Duodenal mucosa (tissue), 2 donors: Measurements from ENCODE around the gene FBXL3.
A peak's percentile ranks its signal among the peaks of the same experiment; 100 is the strongest.
"Not testable (repeated sequence)": the region's sequence is repeated elsewhere in the genome, so short reads cannot be mapped to it uniquely, and the experiment has no call there.

Source experiments
- H3K27ac ChIP-seq: one replicate; pipeline ENCODE4 v1.7.0; 2013; ENCODE audit warnings: low read depth, low read length
- H3K27me3 ChIP-seq, 2 donors: one replicate each; pipeline ENCODE4 v1.7.0; 2013; ENCODE audit warnings: low read length in 2 of 2, control low read depth in 1 of 2; ENCODE audit not compliant: insufficient read depth in 2 of 2, control insufficient read depth in 1 of 2
- H3K36me3 ChIP-seq, 2 donors: one replicate each; pipeline ENCODE4 v1.7.0; 2013; ENCODE audit warnings: low read length in 2 of 2, control low read depth in 1 of 2; ENCODE audit not compliant: insufficient read depth in 2 of 2, control insufficient read depth in 1 of 2
- H3K4me1 ChIP-seq, 2 donors: one replicate each; pipeline ENCODE4 v1.7.0; 2013; ENCODE audit warnings: low read length in 2 of 2, control low read depth in 1 of 2; ENCODE audit not compliant: insufficient read depth in 2 of 2, control insufficient read depth in 1 of 2
- H3K4me3 ChIP-seq, 2 donors: one replicate each; pipeline ENCODE4 v1.7.0; 2013; ENCODE audit warnings: low read length in 2 of 2, low read depth in 1 of 2
- H3K9ac ChIP-seq, 2 donors: one replicate each; pipeline ENCODE4 v1.7.0; 2013; ENCODE audit warnings: low read length in 2 of 2, low read depth in 1 of 2
- H3K9me3 ChIP-seq, 2 donors: one replicate each; pipeline ENCODE4 v1.7.0; 2013; ENCODE audit warnings: low read length in 2 of 2, control low read depth in 1 of 2; ENCODE audit not compliant: control insufficient read depth in 1 of 2

The FBXL3 gene

GRCh38 chr13:77028202-77028601, 1.2 kb upstream of the FBXL3 start:
- no peak overlapping the region for H3K27ac ChIP-seq

GRCh38 chr13:77026255-77026860, 601 bp downstream of the FBXL3 start:
- Histone ChIP-seq H3K4me3 (peak overlapping the region; percentile 90 to 94), H3K4me1 (peaks cover 20 to 33% of the 10 kb centered on the region in 2 donors), H3K9ac (peak overlapping the region; percentile 88 to 89), H3K27ac (peak overlapping the region; percentile 100), H3K36me3 (peaks cover 0 to 3% of the 10 kb centered on the region in 2 donors), H3K9me3 (no peaks in the 10 kb centered on the region), H3K27me3 (no peaks in the 10 kb centered on the region)

More at GRCh38 chr13:77028202-77028601, 1.2 kb upstream of the FBXL3 start:
- Histone ChIP-seq H3K4me3 (no peak overlapping the region), H3K9ac (no peak overlapping the region), H3K27me3 (no peaks in the 10 kb centered on the region), H3K9me3 (no peaks in the 10 kb centered on the region), H3K4me1 (peaks cover 10 to 22% of the 10 kb centered on the region in 2 donors), H3K36me3 (no peaks in the 10 kb centered on the region)

DNA sequence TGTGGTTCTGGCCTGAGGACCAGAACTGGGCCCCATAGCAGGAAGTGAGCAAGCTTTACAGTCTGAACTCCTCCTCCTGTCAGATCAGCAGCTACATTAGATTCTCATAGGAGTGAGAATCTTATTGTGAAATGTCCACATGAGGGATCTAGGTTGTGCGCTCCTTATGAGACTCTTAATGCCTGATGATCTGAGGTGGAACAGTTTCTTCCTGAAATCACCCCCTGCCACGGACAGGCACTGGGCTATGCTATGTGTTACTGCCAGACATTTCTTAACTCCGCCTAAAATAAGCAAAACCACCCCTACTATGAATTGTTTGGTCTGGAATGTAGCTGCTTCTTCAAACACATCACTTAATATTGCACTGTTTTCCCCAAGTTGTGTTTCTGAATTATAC, 4.6 kb downstream of the FBXL3 start:
- Histone ChIP-seq H3K9me3 (no peaks in the 10 kb centered on the region), H3K36me3 (peaks cover 5 to 11% of the 10 kb centered on the region in 2 donors), H3K27me3 (no peaks in the 10 kb centered on the region), H3K4me1 (peaks cover 27 to 53% of the 10 kb centered on the region in 2 donors), H3K9ac (no peak overlapping the region), H3K4me3 (no peak overlapping the region), H3K27ac (no peak overlapping the region)

GRCh38 chr13:77019756-77020155, 7.2 kb downstream of the FBXL3 start:
- H3K36me3 ChIP-seq, result peaks cover 16 to 35% of the 10 kb centered on the region in 2 donors
- no peak overlapping the region for H3K9ac ChIP-seq
- H3K27ac ChIP-seq, result no peak overlapping the region
- H3K27me3 ChIP-seq, result no peaks in the 10 kb centered on the region
- H3K9me3 ChIP-seq, result no peaks in the 10 kb centered on the region
- H3K4me1 ChIP-seq, result peaks cover 27 to 48% of the 10 kb centered on the region in 2 donors
- no peak overlapping the region for H3K4me3 ChIP-seq

GRCh38 chr13:77016888-77017623, 9.9 kb downstream of the FBXL3 start:
- H3K27me3 ChIP-seq, result no peaks in the 10 kb centered on the region
- no peaks in the 10 kb centered on the region for H3K9me3 ChIP-seq
- H3K36me3 ChIP-seq, result peaks cover 32 to 58% of the 10 kb centered on the region in 2 donors
- H3K27ac ChIP-seq, result no peak overlapping the region
- peaks cover 17 to 31% of the 10 kb centered on the region in 2 donors for H3K4me1 ChIP-seq
- H3K4me3 ChIP-seq, result no peak overlapping the region
- H3K9ac ChIP-seq, result no peak overlapping the region

DNA sequence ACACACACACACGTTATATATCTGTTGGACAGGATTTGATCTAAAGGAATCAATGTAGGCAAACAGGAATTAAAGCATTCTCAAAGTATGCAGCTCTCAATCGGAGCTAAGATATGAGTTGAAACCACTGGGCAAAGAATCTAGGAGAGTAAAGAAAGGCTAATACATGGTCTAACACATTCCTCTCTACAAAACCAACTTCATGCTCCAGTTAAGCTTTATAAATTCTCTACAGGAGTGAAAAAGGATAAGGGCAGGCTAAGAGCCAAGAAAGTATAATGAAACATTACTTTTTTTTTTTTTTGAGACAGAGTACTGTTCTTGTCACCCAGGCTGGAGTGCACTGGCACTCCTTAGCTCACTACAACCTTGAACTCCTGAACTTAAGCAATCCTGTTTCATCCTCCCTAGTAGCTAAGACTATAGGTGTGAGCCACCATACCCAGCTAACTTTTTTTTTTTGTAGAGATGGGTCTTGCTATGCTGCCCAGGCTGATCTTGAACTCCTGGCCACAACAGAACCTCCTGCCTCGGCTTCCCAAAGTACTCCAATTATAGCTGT, 10.6 kb downstream of the FBXL3 start:
- Histone ChIP-seq H3K27me3 (no peaks in the 10 kb centered on the region), H3K36me3 (peaks cover 31 to 65% of the 10 kb centered on the region in 2 donors), H3K27ac (no peak overlapping the region), H3K9me3 (no peaks in the 10 kb centered on the region), H3K4me3 (no peak overlapping the region), H3K4me1 (peaks cover 14 to 27% of the 10 kb centered on the region in 2 donors), H3K9ac (no peak overlapping the region)

GRCh38 chr13:77014906-77015685, 11.9 kb downstream of the FBXL3 start:
- no peak overlapping the region for H3K9ac ChIP-seq
- H3K9me3 ChIP-seq, result no peaks in the 10 kb centered on the region
- peaks cover 10 to 17% of the 10 kb centered on the region in 2 donors for H3K4me1 ChIP-seq
- H3K27me3 ChIP-seq, result no peaks in the 10 kb centered on the region
- H3K27ac ChIP-seq, result no peak overlapping the region
- no peak overlapping the region for H3K4me3 ChIP-seq
- H3K36me3 ChIP-seq, result peaks cover 39 to 77% of the 10 kb centered on the region in 2 donors

- no peaks in the 10 kb centered on the region for H3K27me3 ChIP-seq
- no peak overlapping the region for H3K9ac ChIP-seq
- peaks cover 39 to 83% of the 10 kb centered on the region in 2 donors for H3K36me3 ChIP-seq
- H3K4me3 ChIP-seq, result no peak overlapping the region
- no peaks in the 10 kb centered on the region for H3K9me3 ChIP-seq
- H3K4me1 ChIP-seq, result peaks cover 7 to 10% of the 10 kb centered on the region in 2 donors
- no peak overlapping the region for H3K27ac ChIP-seq
These were observed 13.0 kb downstream of the FBXL3 start for GRCh38 chr13:77013853-77014542.

DNA sequence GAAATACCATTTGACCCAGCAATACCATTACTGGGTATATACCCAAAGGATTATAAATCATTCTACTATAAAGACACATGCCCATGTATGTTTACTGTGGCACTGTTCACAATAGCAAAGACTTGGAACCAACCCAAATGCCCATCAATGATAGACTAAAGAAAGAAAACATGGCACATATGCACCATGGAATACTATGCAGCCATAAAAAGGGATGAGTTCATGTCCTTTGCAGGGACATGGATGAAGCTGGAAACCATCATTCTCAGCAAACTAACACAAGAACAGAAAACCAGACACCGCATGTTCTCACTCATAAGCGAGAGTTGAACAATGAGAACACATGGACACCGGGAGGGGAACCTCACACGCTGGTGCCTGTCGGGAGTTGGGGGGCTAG, 17.2 kb downstream of the FBXL3 start:
- peaks cover 4 to 17% of the 10 kb centered on the region in 2 donors for H3K4me1 ChIP-seq
- not testable (repeated sequence) for H3K4me3 ChIP-seq, H3K27me3 ChIP-seq, H3K27ac ChIP-seq, H3K9ac ChIP-seq, H3K9me3 ChIP-seq
- peaks cover 39 to 77% of the 10 kb centered on the region in 2 donors for H3K36me3 ChIP-seq
